COR-L47 (cell line): ENCODE results near the gene STUB1.

ENCODE experiments used
- DNase-seq: peaks from one replicate; lab custom pipeline; 2025; lab: John Stamatoyannopoulos, UW

The STUB1 gene

DNA sequence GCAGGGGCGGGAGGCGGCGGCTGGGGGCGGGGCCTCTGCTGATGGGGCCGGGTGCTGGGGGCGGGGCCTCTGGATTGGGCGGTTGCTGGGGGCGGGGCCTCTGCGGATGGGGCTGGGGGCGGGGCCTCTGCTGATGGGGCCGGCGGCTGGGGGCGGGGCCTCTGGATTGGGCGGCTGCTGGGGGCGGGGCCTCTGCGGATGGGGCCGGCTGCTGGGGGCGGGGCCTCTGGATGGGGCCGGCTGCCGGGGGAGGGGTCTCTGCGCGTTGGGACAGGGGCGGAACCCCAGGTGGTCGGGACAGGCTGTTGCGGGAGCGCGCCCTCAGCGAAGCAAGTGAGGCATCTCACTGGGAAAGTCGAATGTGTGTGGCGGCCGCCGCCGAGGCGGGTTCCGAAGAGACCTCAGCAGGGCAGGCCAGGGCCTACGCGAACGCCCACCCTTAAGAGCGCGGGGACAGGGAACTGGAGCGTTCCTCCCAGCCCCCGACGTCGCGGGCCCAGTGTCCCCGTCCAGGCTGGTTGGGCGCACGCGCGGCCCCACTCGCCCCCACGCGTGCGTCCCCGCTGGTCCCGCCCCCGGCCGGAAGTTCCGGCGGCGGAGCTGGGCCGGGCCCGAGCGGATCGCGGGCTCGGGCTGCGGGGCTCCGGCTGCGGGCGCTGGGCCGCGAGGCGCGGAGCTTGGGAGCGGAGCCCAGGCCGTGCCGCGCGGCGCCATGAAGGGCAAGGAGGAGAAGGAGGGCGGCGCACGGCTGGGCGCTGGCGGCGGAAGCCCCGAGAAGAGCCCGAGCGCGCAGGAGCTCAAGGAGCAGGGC lies at the start of gene STUB1:
STUB1 (plus strand) TSS at position 597 of the 811 bp plus-strand sequence; CDS start at position 713, 116 bp downstream.
- peak; percentile 68 for DNase-seq

DNA sequence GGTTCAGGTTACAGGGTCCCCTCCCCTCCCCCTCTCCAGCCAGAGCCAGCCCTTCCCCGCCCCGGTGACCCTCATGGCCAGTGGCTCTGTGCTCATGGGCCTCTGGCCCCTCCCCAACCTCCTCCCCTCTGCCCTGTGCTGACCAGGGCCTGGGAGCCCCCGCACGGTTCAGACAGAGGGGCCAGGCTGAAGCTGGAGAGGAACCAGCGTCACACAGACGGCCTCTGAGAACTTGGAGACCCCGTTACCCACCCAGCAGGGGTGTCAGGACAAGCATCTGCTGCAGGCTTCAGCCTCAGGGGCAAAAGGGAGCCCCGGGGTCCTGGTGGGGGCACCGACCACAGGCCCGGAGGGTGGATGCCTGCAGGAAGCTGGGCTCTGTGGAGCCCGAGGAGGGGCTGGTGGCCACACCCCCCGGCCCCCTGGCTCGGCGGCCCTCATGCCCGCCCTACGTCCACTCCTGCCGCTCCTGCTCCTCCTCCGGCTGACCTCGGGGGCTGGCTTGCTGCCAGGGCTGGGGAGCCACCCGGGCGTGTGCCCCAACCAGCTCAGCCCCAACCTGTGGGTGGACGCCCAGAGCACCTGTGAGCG lies 49.3 kb upstream of the STUB1 start, which contains the start of gene WFIKKN1:
WFIKKN1 (plus strand) TSS at position 171 of the 591 bp plus-strand sequence; CDS start at position 440, 269 bp downstream.
- peak; percentile 20 for DNase-seq

- no peak for DNase-seq
These were observed 48.3 kb upstream of the STUB1 start for GRCh38 chr16:631808-632358.

DNA sequence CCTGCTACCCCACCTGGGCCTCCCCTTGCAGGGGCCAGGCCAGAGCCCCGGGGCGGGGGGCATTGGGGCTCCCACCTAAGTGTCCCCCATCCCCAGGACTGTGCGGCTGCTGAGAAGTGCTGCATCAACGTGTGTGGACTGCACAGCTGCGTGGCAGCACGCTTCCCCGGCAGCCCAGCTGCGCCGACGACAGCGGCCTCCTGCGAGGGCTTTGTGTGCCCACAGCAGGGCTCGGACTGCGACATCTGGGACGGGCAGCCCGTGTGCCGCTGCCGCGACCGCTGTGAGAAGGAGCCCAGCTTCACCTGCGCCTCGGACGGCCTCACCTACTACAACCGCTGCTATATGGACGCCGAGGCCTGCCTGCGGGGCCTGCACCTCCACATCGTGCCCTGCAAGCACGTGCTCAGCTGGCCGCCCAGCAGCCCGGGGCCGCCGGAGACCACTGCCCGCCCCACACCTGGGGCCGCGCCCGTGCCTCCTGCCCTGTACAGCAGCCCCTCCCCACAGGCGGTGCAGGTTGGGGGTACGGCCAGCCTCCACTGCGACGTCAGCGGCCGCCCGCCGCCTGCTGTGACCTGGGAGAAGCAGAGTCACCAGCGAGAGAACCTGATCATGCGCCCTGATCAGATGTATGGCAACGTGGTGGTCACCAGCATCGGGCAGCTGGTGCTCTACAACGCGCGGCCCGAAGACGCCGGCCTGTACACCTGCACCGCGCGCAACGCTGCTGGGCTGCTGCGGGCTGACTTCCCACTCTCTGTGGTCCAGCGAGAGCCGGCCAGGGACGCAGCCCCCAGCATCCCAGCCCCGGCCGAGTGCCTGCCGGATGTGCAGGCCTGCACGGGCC lies 47.5 kb upstream of the STUB1 start:
- DNase-seq, result no peak

GRCh38 chr16:633336-634050 lies 46.7 kb upstream of the STUB1 start:
- DNase-seq, result no peak

DNA sequence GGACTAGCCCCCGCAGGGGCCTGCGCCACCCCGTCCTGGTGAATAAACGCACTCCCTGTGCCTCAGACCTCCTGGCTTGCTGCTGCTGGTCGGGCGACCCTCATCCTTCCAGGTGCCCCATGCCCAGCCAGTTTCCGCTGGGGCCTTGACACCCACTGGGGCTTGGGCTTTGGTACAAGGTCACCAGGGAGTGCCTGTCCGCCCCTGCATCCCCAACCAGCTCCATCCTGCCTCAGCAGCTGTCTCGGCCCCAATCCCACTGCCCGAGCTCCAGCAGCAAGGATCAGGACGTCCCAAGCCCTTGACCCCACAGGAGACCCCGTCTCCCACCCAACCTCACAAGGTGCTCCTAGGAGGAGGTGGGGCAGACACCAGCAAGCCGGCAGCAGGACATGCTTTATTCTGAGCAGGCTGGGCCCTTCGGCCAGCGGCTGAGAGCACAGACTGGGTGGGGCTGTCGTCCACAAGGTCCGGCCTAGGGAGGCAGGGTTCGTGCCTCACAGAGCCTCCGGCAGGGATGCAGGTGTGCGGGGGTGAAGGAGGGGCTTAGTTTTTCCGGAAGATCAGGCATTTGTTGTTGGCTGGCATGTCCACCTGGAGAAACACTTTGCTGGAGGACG lies 46.0 kb upstream of the STUB1 start:
- no peak for DNase-seq

- DNase-seq, result no peak
These were observed 45.2 kb upstream of the STUB1 start for GRCh38 chr16:634996-635395.

- no peak for DNase-seq
These were observed 44.5 kb upstream of the STUB1 start for GRCh38 chr16:635573-636205.

GRCh38 chr16:636206-637080 lies 43.8 kb upstream of the STUB1 start, which contains the start of gene METTL26:
TSS of gene METTL26 (minus strand) at chr16:636305. CDS start at chr16:636290, 15 bp downstream.
- DNase-seq, result peak; percentile 96

DNA sequence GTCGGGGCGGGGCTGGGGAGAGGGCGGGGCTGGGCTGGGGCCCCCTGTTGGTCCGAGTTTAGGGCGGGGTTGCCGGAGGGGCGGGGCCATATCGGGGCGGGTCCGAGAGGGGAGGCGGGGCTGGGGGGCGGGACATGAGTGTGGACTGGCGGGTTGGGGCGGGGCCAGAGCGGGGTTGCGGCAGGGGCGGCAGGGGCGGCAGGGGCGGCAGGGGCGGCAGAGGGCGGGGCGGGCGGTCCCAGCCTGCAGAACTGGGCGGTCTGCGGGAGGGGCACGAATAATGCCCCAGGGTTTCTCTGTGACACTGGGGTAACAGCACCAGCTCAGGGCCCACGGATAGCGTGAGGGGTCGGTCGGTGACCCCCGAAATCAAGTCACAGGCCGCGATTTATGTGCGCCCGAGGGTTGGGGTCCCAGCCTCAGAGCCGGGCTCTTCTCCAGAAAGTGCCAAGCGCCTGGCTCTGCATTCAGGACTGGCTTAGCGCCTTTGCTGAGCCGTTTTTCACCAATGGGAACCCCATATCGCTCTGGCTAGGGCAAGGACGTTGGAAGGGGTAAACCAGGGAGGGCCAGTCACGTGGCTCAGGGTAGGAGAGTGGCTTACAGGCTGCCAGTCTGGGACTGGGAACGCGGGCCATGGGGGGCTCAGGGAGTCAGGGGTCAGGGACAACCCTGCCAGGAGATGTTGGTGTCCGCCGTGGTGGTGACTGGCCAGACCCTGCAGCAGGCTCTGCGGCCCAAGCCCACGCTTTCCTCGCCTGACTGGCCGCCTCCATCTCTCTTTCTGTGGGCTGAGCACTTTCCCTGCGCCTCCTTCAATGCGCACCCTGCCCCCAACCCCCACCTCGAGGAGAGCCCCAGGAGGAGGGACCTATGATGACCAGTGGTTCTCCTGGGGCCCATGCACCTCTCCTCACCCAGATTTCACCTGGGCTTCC lies 42.9 kb upstream of the STUB1 start:
- no peak for DNase-seq

- no peak for DNase-seq
These were observed 42.1 kb upstream of the STUB1 start for GRCh38 chr16:638034-638543.

- DNase-seq, result no peak
These were observed 41.4 kb upstream of the STUB1 start for GRCh38 chr16:638836-639235.

GRCh38 chr16:640614-641013 lies 39.6 kb upstream of the STUB1 start:
- no peak for DNase-seq

- DNase-seq, result peak; percentile 48
These were observed 38.7 kb upstream of the STUB1 start, which contains the start of gene MCRIP2 for GRCh38 chr16:641326-642188. TSS of gene MCRIP2 (plus strand) at chr16:641828. CDS start at chr16:641992, 164 bp downstream.

DNA sequence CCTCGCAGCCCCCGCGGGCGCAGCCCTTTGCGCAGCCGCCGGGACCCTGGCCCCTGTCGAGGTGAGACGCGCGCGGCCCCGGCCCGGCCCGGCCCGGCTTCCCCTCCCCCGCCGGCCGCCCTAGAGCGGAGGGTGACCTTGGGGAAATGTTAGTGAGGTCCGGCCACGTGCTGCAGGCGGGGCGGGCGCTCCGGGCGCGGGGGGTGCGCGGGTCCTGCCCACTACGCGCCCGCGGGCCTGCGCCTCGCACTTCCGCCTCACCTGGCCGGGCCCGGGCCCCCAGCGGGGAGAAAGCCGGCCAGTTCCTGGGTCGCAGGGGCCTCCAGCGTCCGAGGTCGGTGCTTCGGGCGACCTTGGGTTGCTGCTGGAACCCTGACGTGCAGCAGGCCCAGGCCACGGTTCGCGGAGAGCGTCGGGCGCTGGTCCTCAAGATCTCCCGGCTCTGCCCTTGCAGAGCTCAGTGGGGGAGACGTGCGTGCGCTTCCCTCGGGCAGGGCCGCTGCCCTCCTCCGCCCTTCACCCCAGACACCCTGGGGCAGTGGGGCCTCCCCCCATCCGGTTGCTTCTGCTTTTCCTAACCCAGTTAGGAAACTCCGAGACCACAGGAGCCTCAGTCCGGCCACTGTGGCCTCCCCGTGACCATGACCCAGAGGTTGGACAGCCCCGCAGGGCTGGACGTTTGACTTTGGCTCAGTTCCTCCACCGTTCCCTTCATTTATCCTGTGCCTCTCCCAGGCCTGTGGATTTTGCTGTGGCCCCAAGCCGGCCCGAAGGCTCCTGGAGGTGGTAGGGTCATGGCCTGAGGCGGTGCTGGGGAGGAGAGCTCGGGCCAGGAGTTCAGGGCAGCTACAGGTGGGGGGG lies 37.8 kb upstream of the STUB1 start:
- DNase-seq, result no peak

- DNase-seq, result no peak
These were observed 37.2 kb upstream of the STUB1 start for GRCh38 chr16:643050-643368.
